H1 (cell line): ENCODE data around the gene MYL2. TPM values are rescaled to one million over a fixed set of nuclear protein-coding genes. Genes with fewer than 3 reads are reported as not detected.

Source experiments
- CTCF ChIA-PET: fragments of 300-600 bp; sonication (Branson Sonifier 250); formaldehyde crosslinking; loops from one replicate; lab custom pipeline; 2021; ENCODE audit not compliant: partially characterized antibody; lab: Charles Lee
- POLR2A ChIA-PET: fragments of 300-600 bp; sonication (Branson Sonifier 250); formaldehyde crosslinking; loops from one replicate; lab custom pipeline; 2021; ENCODE audit warnings: inconsistent platforms; ENCODE audit not compliant: partially characterized antibody; lab: Charles Lee
- DNase-seq, 2 experiments: peaks; one replicate each; pipeline versions ENCODE4 v3.0.0 to v3.0.0-alpha.2; 2010 to 2022; ENCODE audit warnings: low spot score in 2 of 2, low read depth in 1 of 2, mixed read lengths in 1 of 2
- FAIRE-seq: peaks from 2 replicates; lab custom pipeline; 2011; peaks lifted over from hg19 to GRCh38; lab: Jason Lieb, UNC
- H2AFZ ChIP-seq: 2 replicates; pipeline ENCODE4 v1.8.1; 2012; ENCODE audit warnings: low read length, inconsistent platforms
- H2AK5ac ChIP-seq: 2 replicates; pipeline ENCODE4 v1.6.1; 2013; ENCODE audit warnings: low read depth, low read length
- H2BK120ac ChIP-seq: replicated peaks from 2 replicates; pipeline ENCODE3; 2013; ENCODE audit warnings: low read depth, low read length, inconsistent platforms
- H2BK12ac ChIP-seq: 2 replicates; pipeline ENCODE4 v1.6.1; 2013; ENCODE audit warnings: low read depth, low read length
- H2BK15ac ChIP-seq: 2 replicates; pipeline ENCODE4 v1.6.1; 2013; ENCODE audit warnings: low read length
- H2BK20ac ChIP-seq: 2 replicates; pipeline ENCODE4 v1.6.1; 2013; ENCODE audit warnings: low read length
- H2BK5ac ChIP-seq: 2 replicates; pipeline ENCODE4 v1.6.1; 2013; ENCODE audit warnings: low read depth, low read length
- H3K14ac ChIP-seq: 2 replicates; pipeline ENCODE4 v1.6.1; 2013; ENCODE audit warnings: inconsistent platforms; ENCODE audit not compliant: insufficient read length
- H3K18ac ChIP-seq: 2 replicates; pipeline ENCODE4 v1.6.1; 2013; ENCODE audit warnings: low read length; ENCODE audit errors: extremely low read depth
- H3K23ac ChIP-seq: 2 replicates; pipeline ENCODE4 v1.6.1; 2013; ENCODE audit warnings: inconsistent platforms; ENCODE audit not compliant: insufficient read length
- H3K23me2 ChIP-seq: 2 replicates; pipeline ENCODE4 v1.6.1; 2013; ENCODE audit warnings: low read depth, low read length
- H3K27ac ChIP-seq: 2 replicates; pipeline ENCODE4 v1.6.1; 2011; ENCODE audit warnings: low read depth, low read length, inconsistent platforms
- H3K27me3 ChIP-seq, 4 experiments: replicated peaks in 1 of 4; 1 replicate in 1 of 4; 2 replicates in 3 of 4; pipeline versions ENCODE4 v1.6.1 to v1.8.1; 2011 to 2013; ENCODE audit warnings: low read length in 3 of 4, mild to moderate bottlenecking in 3 of 4, inconsistent platforms in 2 of 4, mixed read lengths in 2 of 4, moderate library complexity in 1 of 4; ENCODE audit not compliant: control insufficient read depth in 3 of 4, insufficient read depth in 3 of 4; ENCODE audit errors: extremely low read depth in 1 of 4
- H3K36me3 ChIP-seq, 4 experiments: 2 replicates each; pipeline versions ENCODE4 v1.6.1 to v1.8.1; 2011 to 2013; ENCODE audit warnings: mild to moderate bottlenecking in 4 of 4, low read length in 3 of 4, moderate library complexity in 2 of 4, control low read depth in 1 of 4, inconsistent platforms in 1 of 4; ENCODE audit not compliant: insufficient read depth in 4 of 4, control insufficient read depth in 2 of 4
- H3K4ac ChIP-seq: replicated peaks from 2 replicates; pipeline ENCODE3; 2013; ENCODE audit warnings: low read length, low read depth, mixed read lengths, inconsistent platforms; ENCODE audit not compliant: insufficient read length
- H3K4me1 ChIP-seq, 4 experiments: replicated peaks in 1 of 4; 1 replicate in 1 of 4; 2 replicates in 3 of 4; pipeline versions ENCODE4 v1.6.1 to v1.8.1; 2011 to 2013; ENCODE audit warnings: low read length in 3 of 4, inconsistent platforms in 2 of 4, mixed read lengths in 1 of 4; ENCODE audit not compliant: insufficient read depth in 4 of 4, control insufficient read depth in 3 of 4
- H3K4me2 ChIP-seq, 2 experiments: 2 replicates each; pipeline versions ENCODE4 v1.6.1 to v1.8.1; 2011 to 2013; ENCODE audit warnings: low read depth in 2 of 2, low read length in 2 of 2, control low read depth in 1 of 2, inconsistent platforms in 1 of 2, mild to moderate bottlenecking in 1 of 2; ENCODE audit not compliant: insufficient read depth in 1 of 2
- H3K4me3 ChIP-seq, 4 experiments: fragments of 200-600, 300-600 bp in 1 of 4; sonication (generic), shearing (Covaris generic), sonication (Bioruptor Twin) in 1 of 4; 2 replicates each; pipeline versions ENCODE4 v1.5.1 to v1.8.1; 2011 to 2016; ENCODE audit warnings: low read length in 4 of 4, low read depth in 3 of 4, control low read depth in 2 of 4, inconsistent platforms in 2 of 4, mild to moderate bottlenecking in 2 of 4, mixed read lengths in 1 of 4, moderate library complexity in 1 of 4; ENCODE audit not compliant: insufficient read depth in 2 of 4; ENCODE audit errors: extremely low read depth in 1 of 4
- H3K56ac ChIP-seq: replicated peaks from 2 replicates; pipeline ENCODE3; 2013; ENCODE audit warnings: low read depth, mild to moderate bottlenecking, mixed read lengths, low read length, inconsistent platforms; ENCODE audit not compliant: insufficient read length
- H3K79me1 ChIP-seq: 2 replicates; pipeline ENCODE4 v1.6.1; 2013; ENCODE audit warnings: low read depth, low read length, control low read depth
- H3K79me2 ChIP-seq, 2 experiments: 2 replicates each; pipeline versions ENCODE4 v1.6.1 to v1.8.1; 2012 to 2013; ENCODE audit warnings: low read length in 2 of 2, mild to moderate bottlenecking in 2 of 2, inconsistent platforms in 1 of 2; ENCODE audit not compliant: insufficient read depth in 2 of 2, control insufficient read depth in 1 of 2
- H3K9ac ChIP-seq, 4 experiments: replicated peaks in 1 of 4; 1 replicate in 1 of 4; 2 replicates in 3 of 4; pipeline versions ENCODE4 v1.6.1 to v1.8.1; 2011 to 2013; ENCODE audit warnings: low read depth in 3 of 4, low read length in 3 of 4, control low read depth in 2 of 4, mild to moderate bottlenecking in 2 of 4, moderate library complexity in 2 of 4, inconsistent platforms in 1 of 4; ENCODE audit errors: extremely low read depth in 1 of 4
- H3K9me3 ChIP-seq, 2 experiments: 2 replicates each; pipeline versions ENCODE4 v1.6.1 to v1.8.1; 2012 to 2013; ENCODE audit warnings: mild to moderate bottlenecking in 2 of 2, moderate library complexity in 2 of 2, control low read depth in 1 of 2, inconsistent platforms in 1 of 2, low read depth in 1 of 2, low read length in 1 of 2, mixed read lengths in 1 of 2; ENCODE audit not compliant: insufficient read depth in 2 of 2
- H4K20me1 ChIP-seq, 2 experiments: replicated peaks in 1 of 2; 2 replicates each; pipeline versions ENCODE3 to v1.8.1; 2011 to 2013; ENCODE audit warnings: inconsistent platforms in 2 of 2, low read length in 2 of 2, mild to moderate bottlenecking in 1 of 2; ENCODE audit not compliant: insufficient read depth in 2 of 2, control insufficient read depth in 1 of 2
- H4K5ac ChIP-seq: 2 replicates; pipeline ENCODE4 v1.6.1; 2013; ENCODE audit warnings: low read length, low read depth, mixed read lengths, inconsistent platforms; ENCODE audit not compliant: insufficient read length
- H4K8ac ChIP-seq: 2 replicates; pipeline ENCODE4 v1.8.0; 2013; ENCODE audit warnings: mild to moderate bottlenecking, moderate library complexity, low read length, inconsistent platforms; ENCODE audit not compliant: insufficient read depth; ENCODE audit errors: extremely low read depth
- H4K91ac ChIP-seq: replicated peaks from 2 replicates; pipeline ENCODE3; 2013; ENCODE audit warnings: low read length, mixed read lengths, inconsistent platforms; ENCODE audit not compliant: insufficient read length
- CTBP2 ChIP-seq: IDR thresholded peaks from 2 replicates; pipeline ENCODE4 v1.7.0; 2011; ENCODE audit warnings: borderline replicate concordance, mild to moderate bottlenecking, moderate library complexity, mixed read lengths, low read length; ENCODE audit not compliant: insufficient read depth, insufficient read length
- EP300 ChIP-seq, 2 experiments: IDR thresholded peaks; 1 replicate in 1 of 2; 2 replicates in 1 of 2; pipeline ENCODE4 v1.6.1; 2011 to 2012; ENCODE audit warnings: low read depth in 2 of 2, low read length in 2 of 2, mild to moderate bottlenecking in 2 of 2, borderline replicate concordance in 1 of 2, inconsistent platforms in 1 of 2, moderate library complexity in 1 of 2
- GTF2F1 ChIP-seq: IDR thresholded peaks from 2 replicates; pipeline ENCODE4 v1.6.1; 2012; ENCODE audit warnings: low read depth, low read length, improper control_type of control experiment, borderline replicate concordance
- JUND ChIP-seq: IDR thresholded peaks from 2 replicates; pipeline ENCODE4 v1.6.1; 2011; ENCODE audit warnings: mild to moderate bottlenecking, improper control_type of control experiment, low read length
- KDM1A ChIP-seq: fragments of 200-600, 300-600 bp; sonication (generic); IDR thresholded peaks from 2 replicates; pipeline ENCODE4 v1.7.1; 2016; ENCODE audit warnings: mild to moderate bottlenecking, low read length, borderline replicate concordance
- NANOG ChIP-seq: IDR thresholded peaks from 2 replicates; pipeline ENCODE4 v1.6.1; 2011; ENCODE audit warnings: low read length, low read depth, mild to moderate bottlenecking, inconsistent platforms; ENCODE audit not compliant: insufficient read depth, poor library complexity, severe bottlenecking
- PHF8 ChIP-seq: fragments of 200-600 bp; sonication (generic); conservative IDR thresholded peaks from 2 replicates; pipeline ENCODE4 v1.7.1; 2012; ENCODE audit warnings: low read depth, mild to moderate bottlenecking, inconsistent platforms, low read length, moderate library complexity
- RBBP5 ChIP-seq: IDR thresholded peaks from 2 replicates; pipeline ENCODE4 v1.7.1; 2012; ENCODE audit warnings: low read depth, mild to moderate bottlenecking, inconsistent platforms, low read length, moderate library complexity, borderline replicate concordance
- SIN3A ChIP-seq, 2 experiments: IDR thresholded peaks in 1 of 2; conservative IDR thresholded peaks in 1 of 2; 2 replicates each; pipeline ENCODE4 v1.6.1; 2011 to 2012; ENCODE audit warnings: low read length in 2 of 2, improper control_type of control experiment in 1 of 2, low read depth in 1 of 2, mild to moderate bottlenecking in 1 of 2
- SIRT6 ChIP-seq: IDR thresholded peaks from one replicate; pipeline ENCODE4 v1.7.1; 2012; ENCODE audit warnings: low read length, inconsistent platforms
- SIX5 ChIP-seq: IDR thresholded peaks from 2 replicates; pipeline ENCODE4 v1.6.1; 2011; ENCODE audit warnings: mild to moderate bottlenecking, low read depth, low read length
- TEAD4 ChIP-seq: IDR thresholded peaks from 2 replicates; pipeline ENCODE4 v1.6.1; 2012; ENCODE audit warnings: low read depth, low read length, inconsistent platforms, mixed read lengths
- YY1 ChIP-seq: IDR thresholded peaks from 2 replicates; pipeline ENCODE4 v1.6.1; 2011; ENCODE audit warnings: low read depth, mild to moderate bottlenecking, low read length
- WGBS, 2 experiments: shearing (Covaris generic) in 1 of 2; methylation state at CpG; one replicate each; pipeline versions ENCODE4 v1.1.6 to v1.1.7; 2013 to 2015; ENCODE audit warnings: low lambda C conversion rate in 2 of 2, mixed read lengths in 2 of 2, inconsistent platforms in 1 of 2, low coverage in 1 of 2, missing lambda C conversion rate in 1 of 2; ENCODE audit not compliant: insufficient replicate concordance in 2 of 2, insufficient coverage in 1 of 2, insufficient read length in 1 of 2; ENCODE audit errors: extremely low coverage in 1 of 2, missing lambda C conversion rate in 1 of 2; 5-methylcytosine and 5-hydroxymethylcytosine counted together
- polyA plus RNA-seq, 7 experiments: library from polyadenylated mRNA; depleted of rRNA in 3 of 7; stranded (reverse) in 5 of 7; unstranded in 2 of 7; fragments of >200 nt in 5 of 7; fragments of 200-250 nt in 2 of 7; gene quantifications; 1 replicate in 5 of 7; 2 replicates in 1 of 7; 4 replicates in 1 of 7; pipeline versions ENCODE4 v1.2.1 to v1.2.3, GENCODE V29; 2011 to 2013; ENCODE audit warnings: missing spikeins in 2 of 7, mixed read lengths in 2 of 7
- total RNA-seq: library from RNA; stranded (reverse); fragmentation: NEBNext Ultra II Directional; extraction: Animal tissue kit (Norgen Biotek cat#: 25700); gene quantifications from 2 replicates; pipeline ENCODE4 v1.2.1, GENCODE V29; 2021

MYL2 gene
- total and polyA plus RNA-seq, 2 of the 8 experiments (the other 6 are each of a cell fraction or from before 2014, with no cell fraction given) = not detected

GRCh38 chr12:110896559-110896958 is 23.8 kb downstream of the MYL2 start:
- Histone ChIP-seq H3K4me2 (no peak overlapping the region), H3K9me3 (0 out of 4 replicates have a peak, but pooled peaks cover 0 to 2% of the 10 kb centered on the region in 2 experiments), H3K79me2 (no peaks in the 10 kb centered on the region), H3K4me1 (peaks cover 0 to 3% (median under 1%) of the 10 kb centered on the region in 4 experiments; a peak in 3 of 7 replicates), H2BK20ac (no peak overlapping the region), H3K27me3 (no peaks in the 10 kb centered on the region), H3K18ac (no peak overlapping the region), H3K27ac (no peak overlapping the region), H3K56ac (no peak overlapping the region), H4K8ac (no peak overlapping the region; the same call in 1 of the 2 replicates), H3K9ac (no peak overlapping the region), H4K5ac (no peak overlapping the region), H3K23ac (no peak overlapping the region), H3K4ac (no peak overlapping the region), H2BK15ac (peak overlapping the region; percentile 53; the same call in 1 of the 2 replicates), H2AK5ac (no peak overlapping the region), H3K14ac (no peak overlapping the region), H2BK12ac (no peak overlapping the region), H2AFZ (no peak overlapping the region), H3K79me1 (no peaks in the 10 kb centered on the region), H2BK5ac (no peak overlapping the region), H3K4me3 (no peak overlapping the region), H3K36me3 (no peaks in the 10 kb centered on the region), H4K20me1 (no peaks in the 10 kb centered on the region), H4K91ac (peak overlapping the region; percentile 3), H2BK120ac (no peak overlapping the region), H3K23me2 (no peaks in the 10 kb centered on the region)
- POLR2A ChIA-PET = interaction anchor here (1.3 to 5.2 kb wide), 2 partner anchors 10 to 40 kb away, joined by 3 to 24 read pairs; no protein-coding TSS in a partner anchor
- CTCF ChIA-PET = interaction anchor here (0.7 to 5.6 kb wide), 12 partner anchors 25 to 412 kb away, joined by 3 to 45 read pairs (median 4); no protein-coding TSS in a partner anchor
- DNase-seq = no peak
- no peak for TF ChIP-seq SIRT6
- no peak for TF ChIP-seq GTF2F1
- TF ChIP-seq SIX5 = no peak
- TF ChIP-seq YY1 = no peak
- TF ChIP-seq CTBP2 = no peak
- TF ChIP-seq RBBP5 = no peak
- TF ChIP-seq SIN3A (conservative IDR thresholded peaks at IDR 0.05 in 1 of 2, IDR thresholded peaks at IDR 0.05 in 1 of 2; ENCODE audit: low read depth in 1 of 2, low read length in 2 of 2) = no peak
- TF ChIP-seq NANOG = no peak
- TF ChIP-seq KDM1A = no peak
- TF ChIP-seq PHF8 = no peak
- TF ChIP-seq TEAD4 = no peak
- TF ChIP-seq EP300 (IDR thresholded peaks at IDR 0.05; ENCODE audit: borderline replicate concordance in 1 of 2, low read depth in 2 of 2, low read length in 2 of 2) = no peak
- no peak for TF ChIP-seq JUND
- 88% methylated on average over 3 of the region's 3 CpGs; no CpG with 5 or more reads in 1 of the 2 experiments for WGBS, 2 experiments
- no peak for FAIRE-seq
